ENCODE measurements around the gene CIITA. TPM values are rescaled to one million over a fixed set of nuclear protein-coding genes. Genes with fewer than 3 reads are reported as not detected.

CIITA gene
- total and polyA plus RNA-seq, 9 of the 15 experiments (the other 6 are each of a cell fraction or from before 2014, with no cell fraction given): 0.01 to 0.20 (median 0.11) TPM; not detected in 4

- TF ChIP-seq ATF1 (CRISPR knock-in tag; IDR thresholded peaks at IDR 0.05): no peak
- peak; percentile 23; the same call in 1 of the 2 replicates for TF ChIP-seq ATF1 (tag; IDR thresholded peaks at IDR 0.05)
- no peak for TF ChIP-seq FOXJ2 (tag; IDR thresholded peaks at IDR 0.05)
- TF ChIP-seq, protein P1, sequence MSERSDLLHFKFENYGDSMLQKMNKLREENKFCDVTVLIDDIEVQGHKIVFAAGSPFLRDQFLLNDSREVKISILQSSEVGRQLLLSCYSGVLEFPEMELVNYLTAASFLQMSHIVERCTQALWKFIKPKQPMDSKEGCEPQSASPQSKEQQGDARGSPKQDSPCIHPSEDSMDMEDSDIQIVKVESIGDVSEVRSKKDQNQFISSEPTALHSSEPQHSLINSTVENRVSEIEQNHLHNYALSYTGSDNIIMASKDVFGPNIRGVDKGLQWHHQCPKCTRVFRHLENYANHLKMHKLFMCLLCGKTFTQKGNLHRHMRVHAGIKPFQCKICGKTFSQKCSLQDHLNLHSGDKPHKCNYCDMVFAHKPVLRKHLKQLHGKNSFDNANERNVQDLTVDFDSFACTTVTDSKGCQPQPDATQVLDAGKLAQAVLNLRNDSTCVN (CRISPR knock-in tag; IDR thresholded peaks at IDR 0.05): no peak
- TF ChIP-seq KAT7 (CRISPR knock-in tag; IDR thresholded peaks at IDR 0.05; ENCODE audit: borderline replicate concordance): no peak
- TF ChIP-seq, protein P2, sequence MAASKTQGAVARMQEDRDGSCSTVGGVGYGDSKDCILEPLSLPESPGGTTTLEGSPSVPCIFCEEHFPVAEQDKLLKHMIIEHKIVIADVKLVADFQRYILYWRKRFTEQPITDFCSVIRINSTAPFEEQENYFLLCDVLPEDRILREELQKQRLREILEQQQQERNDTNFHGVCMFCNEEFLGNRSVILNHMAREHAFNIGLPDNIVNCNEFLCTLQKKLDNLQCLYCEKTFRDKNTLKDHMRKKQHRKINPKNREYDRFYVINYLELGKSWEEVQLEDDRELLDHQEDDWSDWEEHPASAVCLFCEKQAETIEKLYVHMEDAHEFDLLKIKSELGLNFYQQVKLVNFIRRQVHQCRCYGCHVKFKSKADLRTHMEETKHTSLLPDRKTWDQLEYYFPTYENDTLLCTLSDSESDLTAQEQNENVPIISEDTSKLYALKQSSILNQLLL (CRISPR knock-in tag; IDR thresholded peaks at IDR 0.05; ENCODE audit: borderline replicate concordance): no peak
- TF ChIP-seq ERF (CRISPR knock-in tag; IDR thresholded peaks at IDR 0.05): no peak
- TF ChIP-seq, protein P3, sequence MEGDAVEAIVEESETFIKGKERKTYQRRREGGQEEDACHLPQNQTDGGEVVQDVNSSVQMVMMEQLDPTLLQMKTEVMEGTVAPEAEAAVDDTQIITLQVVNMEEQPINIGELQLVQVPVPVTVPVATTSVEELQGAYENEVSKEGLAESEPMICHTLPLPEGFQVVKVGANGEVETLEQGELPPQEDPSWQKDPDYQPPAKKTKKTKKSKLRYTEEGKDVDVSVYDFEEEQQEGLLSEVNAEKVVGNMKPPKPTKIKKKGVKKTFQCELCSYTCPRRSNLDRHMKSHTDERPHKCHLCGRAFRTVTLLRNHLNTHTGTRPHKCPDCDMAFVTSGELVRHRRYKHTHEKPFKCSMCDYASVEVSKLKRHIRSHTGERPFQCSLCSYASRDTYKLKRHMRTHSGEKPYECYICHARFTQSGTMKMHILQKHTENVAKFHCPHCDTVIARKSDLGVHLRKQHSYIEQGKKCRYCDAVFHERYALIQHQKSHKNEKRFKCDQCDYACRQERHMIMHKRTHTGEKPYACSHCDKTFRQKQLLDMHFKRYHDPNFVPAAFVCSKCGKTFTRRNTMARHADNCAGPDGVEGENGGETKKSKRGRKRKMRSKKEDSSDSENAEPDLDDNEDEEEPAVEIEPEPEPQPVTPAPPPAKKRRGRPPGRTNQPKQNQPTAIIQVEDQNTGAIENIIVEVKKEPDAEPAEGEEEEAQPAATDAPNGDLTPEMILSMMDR (IDR thresholded peaks at IDR 0.05 in 2 of 3, conservative IDR thresholded peaks at IDR 0.05 in 1 of 3; ENCODE audit: insufficient read depth in 2 of 3, low read depth in 1 of 3, low read length in 3 of 3): no peak
- no peak for TF ChIP-seq ZFPM2 (CRISPR knock-in tag; IDR thresholded peaks at IDR 0.05)
- TF ChIP-seq SRSF1 (IDR thresholded peaks at IDR 0.05; ENCODE audit: low read depth, low read length): no peak
- TF ChIP-seq MTF1 (CRISPR knock-in tag; IDR thresholded peaks at IDR 0.05; ENCODE audit: borderline replicate concordance): no peak
- TF ChIP-seq YBX1 (IDR thresholded peaks at IDR 0.05): no peak
- TF ChIP-seq HDAC3 (IDR thresholded peaks at IDR 0.05; ENCODE audit: borderline replicate concordance, partially characterized antibody): peak; percentile 68
- no peak for TF ChIP-seq DNMT1 (IDR thresholded peaks at IDR 0.05)
- TF ChIP-seq MTA1 (IDR thresholded peaks at IDR 0.05; ENCODE audit: borderline replicate concordance): no peak
- TF ChIP-seq YY1 (IDR thresholded peaks at IDR 0.05; ENCODE audit: borderline replicate concordance in 1 of 3, control insufficient read depth in 1 of 3, extremely low read depth in 1 of 3, insufficient read depth in 3 of 3, insufficient read length in 1 of 3, insufficient replicate concordance in 2 of 3, low read depth in 1 of 3, low read length in 2 of 3): no peak
- TF ChIP-seq ESRRB (CRISPR knock-in tag; IDR thresholded peaks at IDR 0.05; ENCODE audit: borderline replicate concordance): no peak
- TF ChIP-seq SIN3B (IDR thresholded peaks at IDR 0.05; ENCODE audit: low read depth): no peak
- peak; percentile 81 for TF ChIP-seq TAL1 (IDR thresholded peaks at IDR 0.05)
- no peak for TF ChIP-seq IRF2 (CRISPR knock-in tag; IDR thresholded peaks at IDR 0.05)
- TF ChIP-seq DPF2 (IDR thresholded peaks at IDR 0.05): peak; percentile 91
- TF ChIP-seq SMAD4 (CRISPR knock-in tag; conservative IDR thresholded peaks at IDR 0.05): peak; percentile 93
- TF ChIP-seq FUS (optimal IDR thresholded peaks at IDR 0.05; ENCODE audit: low read depth, low read length): no peak
- TF ChIP-seq THAP7 (CRISPR knock-in tag; IDR thresholded peaks at IDR 0.05): no peak
These were observed 89.1 kb downstream of the CIITA start (continued) for GRCh38 chr16:10966129-10966528.
